BLaER1 (cell line): ENCODE data around the gene FTO.
"Not testable (repeated sequence)": the region's sequence is repeated elsewhere in the genome, so short reads cannot be mapped to it uniquely, and the experiment has no call there.

Experiments
- H3K27ac ChIP-seq: shearing (Covaris generic); formaldehyde crosslinking; 2 replicates; pipeline ENCODE4 v1.8.1; 2022
- H3K27me3 ChIP-seq: shearing (Covaris generic); formaldehyde crosslinking; 2 replicates; pipeline ENCODE4 v1.8.1; 2022
- H3K36me3 ChIP-seq: shearing (Covaris generic); formaldehyde crosslinking; 2 replicates; pipeline ENCODE4 v1.8.1; 2022
- H3K4me1 ChIP-seq: shearing (Covaris generic); formaldehyde crosslinking; 2 replicates; pipeline ENCODE4 v1.8.1; 2022
- H3K4me2 ChIP-seq: shearing (Covaris generic); formaldehyde crosslinking; 2 replicates; pipeline ENCODE4 v1.8.1; 2022
- H3K4me3 ChIP-seq: shearing (Covaris generic); formaldehyde crosslinking; 2 replicates; pipeline ENCODE4 v1.8.1; 2022
- H3K9ac ChIP-seq: shearing (Covaris generic); formaldehyde crosslinking; 2 replicates; pipeline ENCODE4 v1.8.1; 2022
- H3K9me3 ChIP-seq: shearing (Covaris generic); formaldehyde crosslinking; 2 replicates; pipeline ENCODE4 v1.8.1; 2022
- H4K20me1 ChIP-seq: shearing (Covaris generic); formaldehyde crosslinking; 2 replicates; pipeline ENCODE4 v1.8.1; 2022
- Cebpa-rat ChIP-seq: shearing (Covaris generic); IDR thresholded peaks from 2 replicates; pipeline ENCODE4 v1.8.1; 2022

FTO gene

GRCh38 chr16:53882310-53882709 is 178.4 kb downstream of the FTO start:
- H3K27me3 ChIP-seq = no peaks in the 10 kb centered on the region
- H4K20me1 ChIP-seq = no peaks in the 10 kb centered on the region
- no peak overlapping the region for H3K4me3 ChIP-seq
- no peaks in the 10 kb centered on the region for H3K4me1 ChIP-seq
- no peaks in the 10 kb centered on the region for H3K9me3 ChIP-seq
- peaks cover 58% of the 10 kb centered on the region for H3K36me3 ChIP-seq
- no peak overlapping the region for H3K4me2 ChIP-seq
- no peak overlapping the region for H3K27ac ChIP-seq
- TF ChIP-seq Cebpa-rat = no peak
- H3K9ac ChIP-seq = no peak overlapping the region

- no peak for TF ChIP-seq Cebpa-rat
- H3K9ac ChIP-seq = no peak overlapping the region
- H3K4me1 ChIP-seq = no peaks in the 10 kb centered on the region
- peaks cover 66% of the 10 kb centered on the region for H3K36me3 ChIP-seq
- no peaks in the 10 kb centered on the region for H4K20me1 ChIP-seq
- H3K4me2 ChIP-seq = no peak overlapping the region
- H3K27me3 ChIP-seq = no peaks in the 10 kb centered on the region
- H3K27ac ChIP-seq = no peak overlapping the region
- no peaks in the 10 kb centered on the region for H3K9me3 ChIP-seq
- H3K4me3 ChIP-seq = no peak overlapping the region
Measured at GRCh38 chr16:53884748-53885147, 180.8 kb downstream of the FTO start.

GRCh38 chr16:53886482-53887378 is 182.8 kb downstream of the FTO start:
- H3K27me3 ChIP-seq = no peaks in the 10 kb centered on the region
- H3K9me3 ChIP-seq = no peaks in the 10 kb centered on the region
- H3K4me3 ChIP-seq = no peak overlapping the region
- no peaks in the 10 kb centered on the region for H3K4me1 ChIP-seq
- H3K36me3 ChIP-seq = peaks cover 51% of the 10 kb centered on the region
- no peak overlapping the region for H3K9ac ChIP-seq
- H3K4me2 ChIP-seq = no peak overlapping the region
- H3K27ac ChIP-seq = no peak overlapping the region
- H4K20me1 ChIP-seq = no peaks in the 10 kb centered on the region
- no peak for TF ChIP-seq Cebpa-rat

- Histone ChIP-seq H3K36me3 (peaks cover 45% of the 10 kb centered on the region), H3K9ac (no peak overlapping the region), H3K4me2 (no peak overlapping the region), H3K4me3 (no peak overlapping the region), H3K9me3 (no peaks in the 10 kb centered on the region), H3K27ac (no peak overlapping the region), H3K27me3 (no peaks in the 10 kb centered on the region), H4K20me1 (no peaks in the 10 kb centered on the region), H3K4me1 (no peaks in the 10 kb centered on the region)
- no peak for TF ChIP-seq Cebpa-rat
Measured at GRCh38 chr16:53888222-53888621, 184.3 kb downstream of the FTO start.

GRCh38 chr16:53890877-53891276 is 186.9 kb downstream of the FTO start:
- not testable (repeated sequence) for H3K27me3 ChIP-seq, H3K4me1 ChIP-seq, H3K4me3 ChIP-seq, H4K20me1 ChIP-seq, H3K9me3 ChIP-seq, H3K9ac ChIP-seq, H3K4me2 ChIP-seq, H3K27ac ChIP-seq
- H3K36me3 ChIP-seq = peaks cover 29% of the 10 kb centered on the region

- no peaks in the 10 kb centered on the region for H3K27me3 ChIP-seq
- H3K4me3 ChIP-seq = no peak overlapping the region
- no peaks in the 10 kb centered on the region for H3K4me1 ChIP-seq
- no peaks in the 10 kb centered on the region for H4K20me1 ChIP-seq
- peaks cover 24% of the 10 kb centered on the region for H3K36me3 ChIP-seq
- H3K4me2 ChIP-seq = no peak overlapping the region
- H3K9ac ChIP-seq = no peak overlapping the region
- H3K27ac ChIP-seq = no peak overlapping the region
- H3K9me3 ChIP-seq = no peaks in the 10 kb centered on the region
- no peak for TF ChIP-seq Cebpa-rat
Measured at GRCh38 chr16:53891409-53892139, 187.6 kb downstream of the FTO start.

- Histone ChIP-seq H3K9ac (no peak overlapping the region), H3K27ac (no peak overlapping the region)
- no peak for TF ChIP-seq Cebpa-rat
Measured at GRCh38 chr16:53892155-53892554, 188.2 kb downstream of the FTO start.

GRCh38 chr16:53893731-53894435 is 189.9 kb downstream of the FTO start:
- H3K27ac ChIP-seq = no peak overlapping the region

More at GRCh38 chr16:53892155-53892554, 188.2 kb downstream of the FTO start:
- Histone ChIP-seq H3K27me3 (no peaks in the 10 kb centered on the region), H3K4me3 (no peak overlapping the region), H3K4me2 (no peak overlapping the region), H4K20me1 (no peaks in the 10 kb centered on the region), H3K9me3 (no peaks in the 10 kb centered on the region), H3K36me3 (peaks cover 18% of the 10 kb centered on the region), H3K4me1 (no peaks in the 10 kb centered on the region)

GRCh38 chr16:53894686-53895085 is 190.7 kb downstream of the FTO start:
- H3K9ac ChIP-seq = no peak overlapping the region
- no peak overlapping the region for H3K27ac ChIP-seq
- H3K36me3 ChIP-seq = peaks cover 5% of the 10 kb centered on the region
- H3K9me3 ChIP-seq = no peaks in the 10 kb centered on the region
- no peak overlapping the region for H3K4me2 ChIP-seq
- no peaks in the 10 kb centered on the region for H4K20me1 ChIP-seq
- no peak for TF ChIP-seq Cebpa-rat
- peaks cover 5% of the 10 kb centered on the region for H3K4me1 ChIP-seq
- no peak overlapping the region for H3K4me3 ChIP-seq
- H3K27me3 ChIP-seq = no peaks in the 10 kb centered on the region

More at GRCh38 chr16:53893731-53894435, 189.9 kb downstream of the FTO start:
- Histone ChIP-seq H3K27me3 (no peaks in the 10 kb centered on the region), H4K20me1 (no peaks in the 10 kb centered on the region), H3K4me2 (no peak overlapping the region), H3K36me3 (peaks cover 13% of the 10 kb centered on the region), H3K4me1 (no peaks in the 10 kb centered on the region), H3K9me3 (no peaks in the 10 kb centered on the region), H3K4me3 (no peak overlapping the region), H3K9ac (no peak overlapping the region)
- no peak for TF ChIP-seq Cebpa-rat

- H3K36me3 ChIP-seq = no peaks in the 10 kb centered on the region
Measured at GRCh38 chr16:53895433-53895832, 191.5 kb downstream of the FTO start.

More at GRCh38 chr16:53895433-53895832, 191.5 kb downstream of the FTO start:
- H3K4me3 ChIP-seq = no peak overlapping the region
- H3K27ac ChIP-seq = no peak overlapping the region
- TF ChIP-seq Cebpa-rat = no peak
- no peak overlapping the region for H3K4me2 ChIP-seq
- H3K9me3 ChIP-seq = no peaks in the 10 kb centered on the region
- no peak overlapping the region for H3K9ac ChIP-seq
- H3K4me1 ChIP-seq = peaks cover 9% of the 10 kb centered on the region
- H4K20me1 ChIP-seq = no peaks in the 10 kb centered on the region
- no peaks in the 10 kb centered on the region for H3K27me3 ChIP-seq
